NCI-H128 (cell line): Measurements from ENCODE around the gene IP6K3.

Experiments used
- DNase-seq: peaks from one replicate; lab custom pipeline; 2025; ENCODE audit not compliant: unreplicated experiment; lab: John Stamatoyannopoulos, UW

The IP6K3 gene

DNA sequence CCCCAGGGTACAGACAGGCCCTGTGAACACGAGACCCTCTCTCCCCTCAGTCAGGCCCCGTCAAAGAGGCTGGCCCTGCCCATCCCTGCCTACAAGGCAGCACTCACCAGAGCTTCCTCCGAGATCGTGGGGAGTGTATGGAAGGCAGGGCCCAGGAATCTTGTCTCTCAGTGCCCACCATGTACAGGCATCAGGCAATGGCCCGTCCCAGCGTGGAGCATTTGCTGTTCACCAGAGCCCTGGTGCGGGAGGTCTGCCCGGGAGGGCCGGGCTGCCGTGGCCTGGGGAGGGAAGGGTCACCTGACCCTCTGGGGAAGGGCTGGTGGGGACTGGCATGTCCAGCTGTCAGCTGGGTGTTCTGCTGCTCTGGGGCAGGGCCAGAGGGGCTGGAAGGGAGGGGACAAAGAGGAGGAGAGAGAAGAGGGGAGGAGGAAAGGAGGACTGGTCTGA is at the start of gene IP6K3:
Gene IP6K3, minus strand, starts transcription at position 255 of the 450 bp plus-strand sequence. CDS start 11,429 bp downstream, outside the sequence.
- no peak for DNase-seq

- no peak for DNase-seq
Measured at GRCh38 chr6:33794910-33795623, 48.4 kb upstream of the IP6K3 start.

DNA sequence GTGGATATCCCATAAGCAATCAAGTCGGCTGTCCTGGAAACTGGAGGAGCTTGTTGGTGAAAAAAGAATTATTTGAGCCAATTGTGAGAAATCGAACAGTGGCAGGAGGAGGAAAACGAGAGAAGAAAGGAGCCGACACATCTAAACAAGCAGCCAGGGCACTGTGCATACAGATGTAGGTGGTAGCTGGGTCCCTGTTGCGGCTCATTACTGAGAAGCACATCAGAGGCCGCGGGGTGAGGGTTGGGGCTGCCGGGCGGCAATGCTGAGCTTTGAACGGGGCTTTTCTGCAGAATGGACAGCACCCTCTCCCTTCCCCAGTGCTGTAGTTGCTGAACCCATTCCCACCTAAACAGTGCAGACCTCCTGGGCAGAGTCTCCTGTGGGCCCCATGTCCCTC is 46.3 kb upstream of the IP6K3 start:
- DNase-seq: no peak

DNA sequence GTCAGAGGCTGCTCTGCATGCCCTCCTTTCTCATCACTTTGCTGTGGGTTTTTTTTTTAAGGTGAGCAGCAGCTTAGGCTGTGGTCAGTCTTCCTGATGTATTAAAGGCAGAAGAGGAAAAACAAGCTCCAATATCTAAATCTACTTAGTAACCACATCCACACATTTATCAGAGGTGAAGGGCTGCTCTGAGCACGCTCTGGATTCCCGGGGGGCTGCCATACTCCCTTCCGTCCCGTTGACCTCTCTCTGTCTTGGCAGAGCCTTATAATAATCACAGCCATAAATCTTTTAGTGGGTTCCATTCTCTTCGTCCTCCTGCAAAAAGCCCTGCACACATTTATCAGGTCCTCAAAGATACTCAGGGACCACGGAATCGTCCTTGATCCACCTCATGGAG is 44.9 kb upstream of the IP6K3 start:
- DNase-seq: no peak

DNA sequence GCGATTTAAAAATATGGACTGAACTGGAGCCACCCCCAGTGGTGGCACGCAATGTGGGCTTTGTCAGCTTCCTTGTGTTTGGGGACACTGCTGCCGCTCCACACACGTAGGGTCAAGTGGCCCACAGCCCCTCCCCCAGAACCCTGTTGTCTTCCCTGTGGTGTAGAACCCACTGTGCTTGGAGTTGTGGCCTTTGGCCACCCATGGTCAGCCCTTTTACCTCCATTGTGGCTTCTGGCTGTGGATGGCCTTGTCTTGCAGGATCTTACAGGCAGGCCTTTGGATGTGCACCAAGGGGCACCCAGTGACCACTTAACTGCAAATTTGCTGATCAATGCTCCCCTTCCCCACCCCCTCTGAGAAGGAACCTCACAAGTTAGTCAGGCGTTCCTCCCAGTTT is 44.2 kb upstream of the IP6K3 start:
- DNase-seq: no peak

GRCh38 chr6:33790379-33790778 is 43.7 kb upstream of the IP6K3 start:
- no peak for DNase-seq

- DNase-seq: no peak
Measured at GRCh38 chr6:33789550-33789895, 42.8 kb upstream of the IP6K3 start.

GRCh38 chr6:33788694-33789549 is 42.2 kb upstream of the IP6K3 start, which contains the start of gene LEMD2:
Gene LEMD2, minus strand, starts transcription at chr6:33789130. Its CDS starts 14 bp downstream, at chr6:33789116.
- DNase-seq: peak; percentile 78

DNA sequence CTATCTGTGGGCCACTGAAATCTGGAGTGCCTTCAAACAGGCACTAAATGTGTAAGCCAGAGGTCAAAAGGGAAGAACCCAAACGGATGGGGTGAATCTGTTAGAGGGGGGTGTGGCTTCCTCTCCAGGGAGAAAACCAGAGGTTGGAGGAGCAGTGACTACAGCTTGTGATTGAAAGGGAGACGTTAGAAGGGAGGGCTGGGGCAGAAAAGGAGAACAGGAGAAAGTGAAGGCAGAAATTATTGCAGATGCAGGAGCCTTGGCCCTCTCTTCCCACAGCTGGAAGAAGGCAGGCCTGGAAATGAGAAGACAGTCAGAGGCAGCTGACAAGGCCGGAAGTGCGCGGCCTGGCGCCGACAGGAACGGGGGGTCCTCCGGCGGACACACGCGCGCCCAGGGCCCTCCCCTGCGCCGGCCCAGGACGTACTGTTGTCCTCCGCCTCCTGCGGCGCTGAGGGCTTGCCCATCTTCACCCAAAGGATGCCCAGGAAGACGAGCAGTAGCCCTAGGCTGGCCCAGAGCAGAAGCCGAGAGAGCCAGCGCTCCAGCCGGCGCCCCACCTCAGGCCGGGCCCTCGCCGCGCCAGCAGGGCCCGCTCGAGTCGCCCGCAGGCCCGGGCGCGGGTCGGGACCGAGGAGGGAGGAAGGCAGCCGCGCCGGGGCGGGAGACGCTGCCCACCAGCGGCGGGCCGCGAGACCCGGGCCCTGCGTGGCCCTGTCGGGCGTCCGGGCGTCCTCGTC is 41.4 kb upstream of the IP6K3 start:
- no peak for DNase-seq

DNA sequence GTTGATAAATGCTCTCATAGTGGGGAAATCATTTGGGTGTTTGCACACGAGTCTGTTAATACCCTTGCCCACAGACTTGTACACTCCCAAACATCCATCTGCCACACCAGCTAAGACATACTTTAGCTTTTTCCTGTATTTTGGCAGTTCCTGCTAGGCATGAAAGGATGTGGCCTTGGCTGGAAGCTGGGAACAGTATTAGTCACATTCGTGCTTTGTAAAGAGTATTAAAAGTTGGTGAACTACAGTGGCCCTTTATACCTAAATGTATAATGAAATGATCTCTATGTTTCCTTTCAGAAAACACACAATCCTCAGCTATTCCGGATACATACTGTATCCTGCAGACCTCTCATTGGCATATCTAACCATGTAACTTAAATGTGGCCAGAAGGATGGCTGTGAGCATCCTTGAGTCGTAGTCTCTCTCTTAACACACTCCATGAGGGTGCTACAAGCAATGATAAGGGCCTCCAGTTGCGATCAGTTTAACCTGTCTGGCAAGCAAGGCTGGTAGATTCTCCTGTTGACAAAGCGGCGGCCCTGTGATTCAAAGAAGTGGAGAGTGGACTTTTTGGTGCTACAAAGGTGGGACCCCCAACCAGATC is 40.7 kb upstream of the IP6K3 start:
- no peak for DNase-seq

DNA sequence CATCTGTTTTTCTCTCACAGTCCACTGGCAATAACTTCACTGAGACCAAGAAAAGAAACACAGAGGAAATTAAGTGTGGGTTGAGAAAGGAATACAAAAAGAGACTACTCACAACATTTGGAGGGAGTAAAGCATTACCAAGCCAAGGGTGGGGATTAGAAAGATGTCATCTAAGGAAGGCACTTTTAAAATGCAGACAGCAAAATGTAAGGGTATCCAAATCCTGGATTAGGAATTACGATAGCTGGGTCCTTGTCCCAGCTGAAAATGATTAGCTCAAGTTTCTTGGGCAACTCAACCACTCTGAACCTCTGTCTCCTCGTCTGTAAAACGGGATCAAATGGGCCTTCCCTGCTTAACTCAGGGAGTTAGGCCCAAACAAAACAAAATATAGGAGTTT is 40.0 kb upstream of the IP6K3 start:
- no peak for DNase-seq

DNA sequence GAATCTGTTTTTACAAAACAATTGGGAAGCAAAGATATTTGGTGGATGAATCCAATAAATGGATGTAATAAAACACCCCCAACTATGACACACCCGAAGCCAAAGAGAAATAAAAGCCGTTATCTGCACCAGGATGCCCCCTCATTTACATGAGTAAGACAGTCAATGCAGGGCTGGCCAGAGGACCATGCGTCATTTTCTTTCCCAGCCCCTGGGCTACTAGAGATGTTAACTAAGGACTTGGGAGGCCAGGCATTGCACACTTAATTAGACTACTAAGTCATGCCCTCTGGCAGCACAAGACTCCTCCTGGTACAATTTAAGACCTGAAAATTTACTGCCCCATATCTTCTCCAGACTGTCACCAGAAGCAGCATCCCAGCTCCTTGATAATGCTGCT is 39.1 kb upstream of the IP6K3 start:
- DNase-seq: no peak

- no peak for DNase-seq
Measured at GRCh38 chr6:33784787-33785186, 38.1 kb upstream of the IP6K3 start.

DNA sequence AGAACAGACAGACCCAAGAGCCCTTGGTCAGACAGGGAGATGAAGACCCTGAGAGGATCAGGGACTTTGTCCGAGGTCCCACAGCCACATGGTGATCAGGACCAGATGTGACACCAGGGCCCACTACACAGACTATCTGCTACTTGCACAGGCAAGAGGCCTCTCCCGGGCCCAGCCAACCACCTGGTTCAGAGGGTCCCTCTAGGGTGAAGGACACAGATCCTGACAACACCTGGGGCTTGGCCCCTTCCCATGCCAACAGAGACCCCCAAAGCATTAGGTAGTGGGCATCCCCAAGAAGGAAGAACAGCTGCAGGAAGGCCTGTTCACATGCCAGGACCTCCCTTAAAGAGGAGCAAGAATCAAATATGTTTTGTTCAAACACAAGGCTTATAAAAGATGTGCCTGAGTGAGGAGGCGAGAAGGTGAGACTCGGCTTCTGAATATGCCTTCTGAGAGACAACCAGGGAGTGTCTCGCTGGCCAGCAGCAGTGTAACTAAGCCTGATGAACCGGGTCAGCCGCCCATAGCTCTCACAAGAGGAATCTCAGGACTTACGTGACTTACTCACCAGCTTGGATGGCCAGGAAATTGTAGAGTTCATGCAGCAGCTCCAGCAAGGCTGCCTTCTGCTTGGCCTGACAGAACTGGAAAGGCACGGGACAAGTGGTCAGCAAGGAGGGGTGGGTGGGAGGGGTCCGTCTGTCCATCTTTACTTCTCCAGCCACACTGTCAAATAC is 37.2 kb upstream of the IP6K3 start:
- no peak for DNase-seq

DNA sequence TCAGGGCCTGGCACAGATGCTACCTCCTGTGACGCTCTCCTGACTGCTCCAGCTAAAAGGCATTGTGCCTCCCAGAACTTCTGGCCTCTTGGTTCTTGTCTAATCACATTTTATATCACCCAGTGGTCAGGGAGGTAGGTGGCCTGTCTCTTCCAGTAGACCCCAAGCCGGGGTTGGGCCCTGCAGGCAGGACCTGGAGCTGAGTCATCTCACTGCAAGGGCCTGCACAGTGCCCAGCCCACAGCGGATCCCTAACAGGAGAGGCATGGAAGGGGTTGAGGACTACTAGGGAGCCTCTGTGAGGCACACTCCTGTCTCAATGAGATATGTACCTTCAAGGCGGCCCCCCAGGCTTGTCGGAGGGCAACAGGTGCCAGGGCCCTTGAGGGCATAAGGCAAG is 35.9 kb upstream of the IP6K3 start:
- DNase-seq: no peak

- no peak for DNase-seq
Measured at GRCh38 chr6:33781131-33781975, 34.6 kb upstream of the IP6K3 start.

DNA sequence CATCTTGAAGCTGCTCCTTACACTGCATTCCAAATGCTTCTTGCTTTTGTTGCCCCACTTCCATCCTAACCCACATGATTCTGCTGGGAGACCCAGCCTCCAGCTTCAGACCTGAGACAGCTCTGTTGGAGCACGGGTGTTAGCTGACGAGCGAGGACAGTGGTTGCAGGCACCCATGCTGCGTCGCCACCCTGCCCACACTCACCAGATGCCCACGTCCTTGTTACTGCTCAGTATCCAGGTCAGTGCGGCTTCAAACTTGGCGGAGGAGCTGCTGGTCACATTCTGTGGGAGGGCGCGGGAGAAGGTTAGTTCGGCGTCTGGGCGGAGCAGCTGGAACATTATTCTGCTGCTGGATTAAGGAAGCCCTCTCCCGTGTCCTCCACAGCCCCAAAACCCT is 33.2 kb upstream of the IP6K3 start:
- no peak for DNase-seq

DNA sequence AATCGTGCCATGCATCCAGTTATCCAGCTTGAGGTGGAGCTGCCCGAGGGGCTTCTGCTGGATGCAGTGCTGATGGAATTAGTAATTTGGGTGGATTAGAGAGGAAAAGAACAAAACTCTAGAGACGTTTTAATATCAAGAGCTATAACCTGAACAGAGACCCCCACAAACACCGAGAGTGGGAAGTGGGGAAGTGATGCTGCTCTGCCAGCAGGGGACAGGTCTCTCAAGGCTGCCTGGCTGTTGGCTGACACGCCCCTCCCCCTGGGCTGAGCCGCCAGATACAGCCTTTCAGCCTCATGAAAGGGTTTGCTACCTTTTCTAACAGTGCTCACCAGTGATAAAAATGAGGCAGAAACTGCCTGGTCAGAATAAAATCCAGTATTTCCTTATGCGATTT is 32.6 kb upstream of the IP6K3 start:
- no peak for DNase-seq

GRCh38 chr6:33778444-33779121 is 31.9 kb upstream of the IP6K3 start:
- no peak for DNase-seq
